GM21423 (cell line): ENCODE results near the gene TCN2.
"Not testable (repeated sequence)": the region's sequence is repeated elsewhere in the genome, so short reads cannot be mapped to it uniquely, and the experiment has no call there.

ENCODE experiments used
- ATAC-seq: cut with Tn5 transposase; IDR thresholded peaks from one replicate; pipeline ENCODE4 v1.9.1; 2021; ENCODE audit warnings: mild to moderate bottlenecking, moderate library complexity; ENCODE audit not compliant: unreplicated experiment

Gene TCN2

DNA sequence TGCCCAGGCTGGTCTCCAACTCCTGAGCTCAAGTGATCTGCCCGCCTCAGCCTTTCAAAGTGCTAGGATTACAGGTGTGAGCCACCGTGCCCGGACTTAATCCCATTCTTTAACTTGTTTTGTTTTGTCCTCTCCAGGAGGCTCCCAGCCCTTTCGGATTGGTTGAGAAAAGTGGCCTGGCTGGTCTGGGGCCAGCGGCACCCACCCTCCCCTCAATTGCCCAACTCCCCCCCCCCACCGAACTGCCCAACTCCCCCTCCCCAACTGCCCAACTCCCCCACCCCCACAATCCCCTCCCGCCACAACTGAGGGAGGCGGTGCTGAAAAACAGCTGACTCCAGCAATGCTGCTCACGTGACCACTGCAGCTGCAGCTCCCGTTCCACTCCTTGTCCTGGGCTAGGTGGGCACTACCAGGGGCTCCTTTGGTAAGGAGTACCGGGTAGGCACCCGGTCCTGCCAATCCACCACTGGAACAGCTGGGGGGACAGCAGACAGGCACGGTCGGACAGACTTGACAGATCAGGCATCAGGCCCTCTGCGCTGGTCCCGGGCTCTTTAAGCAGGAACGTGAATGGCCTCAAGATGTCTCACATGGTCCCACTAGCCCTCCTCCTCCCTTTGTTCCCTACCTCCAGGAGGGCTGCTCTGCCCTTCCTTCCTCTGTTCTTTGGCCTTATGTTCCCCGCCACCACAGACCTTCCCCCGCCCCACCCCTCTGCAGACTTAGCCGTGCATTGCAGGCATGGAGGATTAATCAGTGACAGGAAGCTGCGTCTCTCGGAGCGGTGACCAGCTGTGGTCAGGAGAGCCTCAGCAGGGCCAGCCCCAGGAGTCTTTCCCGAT is at the start of gene TCN2:
TCN2 (plus strand) TSS at position 720 of the 845 bp plus-strand sequence. CDS start 158 bp downstream, outside the sequence.
- ATAC-seq, result peak; percentile 59

DNA sequence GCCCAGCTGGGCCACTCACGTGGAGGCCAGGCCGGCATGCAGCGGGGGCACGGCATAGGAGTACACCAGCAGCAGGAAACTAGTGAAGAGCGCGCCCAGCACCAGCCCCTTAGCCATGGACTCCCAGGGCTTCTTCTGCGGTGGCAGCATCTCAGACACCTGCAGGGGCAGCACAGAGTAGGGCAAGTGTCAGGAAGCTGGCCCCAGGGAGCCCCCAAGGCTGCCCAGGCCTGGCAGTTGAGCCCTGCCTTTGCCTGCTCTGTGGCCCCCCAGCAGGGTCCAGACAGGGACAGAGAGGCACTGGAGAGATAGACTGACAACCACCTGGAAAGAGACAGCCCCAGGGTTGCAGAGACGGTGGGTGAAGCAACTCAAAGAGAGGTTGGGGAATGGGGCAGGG is 49.7 kb upstream of the TCN2 start:
- ATAC-seq, result no peak

DNA sequence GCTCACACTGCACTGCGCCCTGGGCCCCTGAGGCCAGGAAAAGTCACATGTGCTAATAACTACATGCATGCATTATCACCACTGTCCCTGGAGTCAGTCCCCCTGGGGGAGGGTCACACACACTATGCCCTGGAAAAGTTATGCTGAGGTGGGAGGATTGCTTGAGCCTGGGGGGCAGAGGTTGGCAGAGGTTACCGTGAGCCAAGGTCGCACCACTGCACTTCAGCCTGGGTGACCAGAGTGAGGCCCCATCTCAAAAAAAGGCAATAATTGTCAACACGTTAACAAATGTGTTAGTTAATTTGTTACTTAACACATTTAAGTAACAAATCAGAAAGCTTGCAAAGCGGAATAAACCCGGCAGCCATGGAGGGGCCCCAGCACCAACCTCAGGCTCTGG is 47.1 kb upstream of the TCN2 start:
- no peak for ATAC-seq

DNA sequence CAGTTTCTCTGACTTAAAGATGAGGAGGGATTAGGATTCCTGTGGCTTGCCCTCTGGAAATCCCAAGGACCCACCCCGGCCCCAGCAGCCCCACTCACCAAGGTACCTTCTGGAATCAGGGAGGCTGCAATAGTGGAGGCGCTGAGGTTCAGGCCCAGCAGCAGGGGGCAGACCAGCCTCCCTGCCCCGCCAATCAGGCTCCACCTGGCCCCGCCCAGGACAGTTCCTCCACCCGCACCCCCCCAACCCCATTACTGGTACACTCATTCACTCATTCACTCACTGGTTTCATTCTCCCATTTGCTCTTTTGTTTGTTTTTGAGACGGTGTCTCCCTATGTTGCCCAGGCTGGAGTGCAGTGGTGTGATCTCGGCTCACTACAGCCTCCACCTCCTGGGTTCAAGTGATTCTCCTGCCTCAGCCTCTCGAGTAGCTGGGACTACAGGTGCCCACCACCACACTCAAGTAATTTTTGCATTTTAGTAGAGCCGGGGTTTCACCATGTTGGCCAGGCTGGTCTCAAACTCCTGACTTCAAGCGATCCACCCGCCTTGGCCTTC is 46.3 kb upstream of the TCN2 start:
- ATAC-seq, result not testable (repeated sequence)

DNA sequence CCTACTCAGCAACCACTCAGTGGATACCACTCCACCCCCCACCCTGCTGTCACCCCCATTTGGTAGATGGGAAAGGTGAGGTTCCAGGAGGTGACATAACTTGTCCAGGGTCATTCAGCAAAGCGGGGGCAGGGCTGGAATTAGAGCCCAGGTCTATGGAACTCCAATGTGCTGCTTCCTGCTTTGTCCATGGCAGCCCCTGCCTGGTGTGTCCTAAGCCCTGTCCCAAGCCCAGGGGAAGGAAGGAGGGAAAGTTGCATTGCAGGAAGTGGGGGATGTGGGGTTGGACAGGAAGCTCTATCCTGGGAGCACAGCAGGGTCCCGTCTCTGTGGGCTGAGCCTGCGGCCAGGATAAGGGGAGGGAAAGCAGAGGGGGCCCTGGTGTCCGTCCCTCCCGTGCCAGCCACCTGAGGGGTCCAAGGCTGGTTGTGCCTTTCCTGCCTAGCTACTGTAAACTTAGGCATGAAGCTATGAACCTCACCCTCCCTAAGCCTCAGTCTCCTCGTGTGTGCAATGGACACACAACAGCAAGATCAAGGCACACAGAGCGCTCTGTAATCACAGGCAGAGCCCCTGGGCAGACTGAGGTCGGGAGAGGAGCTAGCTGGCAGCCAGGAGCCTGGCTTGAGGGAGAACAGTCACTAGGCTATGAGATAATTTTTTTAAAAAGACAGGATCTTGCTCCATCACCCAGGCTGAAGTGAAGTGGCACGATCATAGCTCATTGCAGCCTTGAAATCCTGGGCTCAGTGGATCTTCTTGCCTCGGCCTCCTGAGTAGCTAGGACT is 45.4 kb upstream of the TCN2 start:
- no peak for ATAC-seq

DNA sequence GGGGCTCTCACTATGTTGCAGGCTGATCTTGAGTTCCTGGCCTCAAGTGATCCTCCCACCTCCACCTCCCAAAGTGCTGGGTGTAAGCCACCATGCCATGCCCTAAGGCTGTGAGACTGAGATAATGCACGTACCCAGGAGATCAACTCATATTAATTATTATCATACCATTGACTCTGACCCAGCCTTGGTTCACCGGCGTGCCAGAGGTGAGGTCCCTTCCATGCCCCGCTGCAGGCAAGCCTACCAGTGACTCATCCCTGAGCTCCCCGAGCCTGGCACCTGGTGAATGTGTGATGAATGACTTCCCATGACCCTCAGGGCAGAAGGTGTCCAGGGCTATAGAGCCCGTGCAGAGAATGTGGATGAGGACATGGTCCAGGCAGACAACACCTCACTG is 44.6 kb upstream of the TCN2 start:
- ATAC-seq, result no peak

DNA sequence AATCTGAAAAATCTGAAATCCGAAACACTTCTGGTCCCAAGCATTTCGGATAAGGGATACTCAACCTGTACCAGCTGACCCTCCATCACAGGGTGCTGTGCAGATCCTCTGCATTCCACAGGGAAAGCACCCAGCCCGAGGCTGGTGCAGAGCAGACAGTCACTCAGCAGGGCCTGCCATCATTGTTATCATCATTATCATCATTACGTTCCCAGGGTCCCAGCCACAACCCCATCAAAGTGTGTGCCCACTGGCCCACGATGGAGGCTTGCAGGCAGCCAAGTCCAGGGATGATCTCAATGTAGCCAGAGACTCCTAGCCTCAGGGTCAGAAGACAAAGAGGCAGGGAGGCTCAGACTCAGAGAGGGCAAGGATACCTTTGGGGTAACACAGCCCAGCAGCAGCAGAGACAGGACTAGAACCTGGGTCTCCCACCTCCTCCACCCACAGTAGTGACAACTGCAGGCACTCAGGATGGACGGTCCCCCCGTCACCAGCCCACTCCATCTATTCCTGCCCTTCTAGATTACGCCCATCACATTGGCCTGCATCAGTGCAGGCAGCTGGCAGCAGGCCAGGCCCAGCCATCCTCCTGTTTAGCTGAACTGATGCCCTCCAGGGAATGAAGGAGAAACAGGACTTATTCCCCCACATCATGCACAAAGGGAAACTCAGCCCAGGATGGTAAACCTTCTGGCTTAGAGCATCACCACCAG is 42.8 kb upstream of the TCN2 start:
- ATAC-seq, result no peak

DNA sequence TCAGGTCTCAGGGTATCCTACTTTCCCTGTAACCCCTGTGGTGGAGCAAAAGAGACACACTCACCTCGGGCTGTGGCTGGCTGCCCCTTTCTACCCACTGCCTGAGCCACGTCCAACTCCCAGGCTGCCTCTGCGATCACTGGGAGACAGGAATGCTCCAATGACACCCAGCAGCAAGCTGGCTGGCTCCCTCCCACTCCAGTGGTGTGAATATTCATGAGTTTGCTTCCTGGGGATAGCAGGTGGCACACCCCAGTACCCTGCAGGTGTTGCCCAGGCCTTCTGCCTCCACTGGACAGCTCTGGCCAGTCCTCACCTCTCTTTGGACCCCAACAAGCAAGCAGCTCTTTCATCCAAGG is 42.2 kb upstream of the TCN2 start:
- ATAC-seq, result no peak

DNA sequence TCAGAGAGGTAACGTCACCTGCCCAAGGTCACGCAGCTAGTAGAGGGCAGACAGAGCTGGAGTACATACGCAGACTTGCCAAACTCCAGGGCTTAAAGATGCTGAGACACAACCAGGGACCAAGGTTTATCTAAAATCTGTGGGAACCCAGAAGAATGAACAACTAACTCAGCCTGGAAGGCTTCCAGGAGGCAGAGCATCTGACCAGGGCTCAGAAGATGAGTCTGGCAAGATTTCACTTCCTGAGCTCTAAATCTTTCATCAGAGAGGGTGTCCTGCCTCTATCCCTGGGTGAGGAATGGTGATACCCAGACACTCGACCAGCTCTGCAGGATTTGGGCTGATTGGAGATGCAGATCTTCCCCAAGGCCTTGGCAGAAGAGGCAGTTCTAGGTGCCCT is 41.6 kb upstream of the TCN2 start:
- ATAC-seq, result no peak

DNA sequence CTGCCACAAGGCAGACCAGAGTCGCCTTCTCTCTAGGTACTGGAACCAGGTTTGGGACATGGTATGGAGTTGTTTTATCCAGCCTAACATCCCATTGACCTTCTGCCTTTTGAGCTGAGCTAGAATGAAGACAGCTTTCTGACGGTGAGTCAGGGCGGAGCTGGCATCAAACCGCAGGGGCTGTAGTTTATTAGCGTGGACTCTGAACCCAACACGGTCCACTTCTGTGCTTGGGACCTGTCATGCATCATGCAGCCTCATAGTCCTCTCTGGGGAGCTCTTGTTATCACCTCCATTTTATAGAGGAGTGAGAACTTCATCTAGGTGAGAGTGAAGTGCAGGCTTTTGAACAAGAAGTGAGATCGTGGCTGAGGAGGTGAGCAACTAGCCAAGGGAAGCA is 40.8 kb upstream of the TCN2 start:
- ATAC-seq, result no peak

DNA sequence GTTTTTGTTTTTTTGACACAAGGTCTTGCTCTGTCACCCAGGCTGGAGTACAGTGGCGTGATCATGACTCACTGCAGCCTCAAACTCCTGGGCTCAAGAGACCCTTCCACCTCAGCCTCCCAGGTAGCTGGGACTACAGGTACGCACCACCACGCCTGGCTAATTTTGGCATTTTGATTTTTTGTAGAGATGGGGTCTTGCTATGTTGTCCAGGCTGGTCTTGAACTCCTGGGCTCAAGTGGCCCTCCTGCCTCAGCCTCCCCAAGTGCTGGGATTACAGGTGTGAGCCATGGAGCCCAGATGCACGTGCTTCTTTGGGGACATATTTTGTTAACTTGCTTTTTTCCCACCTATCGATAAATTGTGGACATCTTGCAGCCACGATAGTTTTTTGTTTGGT is 39.7 kb upstream of the TCN2 start:
- not testable (repeated sequence) for ATAC-seq

DNA sequence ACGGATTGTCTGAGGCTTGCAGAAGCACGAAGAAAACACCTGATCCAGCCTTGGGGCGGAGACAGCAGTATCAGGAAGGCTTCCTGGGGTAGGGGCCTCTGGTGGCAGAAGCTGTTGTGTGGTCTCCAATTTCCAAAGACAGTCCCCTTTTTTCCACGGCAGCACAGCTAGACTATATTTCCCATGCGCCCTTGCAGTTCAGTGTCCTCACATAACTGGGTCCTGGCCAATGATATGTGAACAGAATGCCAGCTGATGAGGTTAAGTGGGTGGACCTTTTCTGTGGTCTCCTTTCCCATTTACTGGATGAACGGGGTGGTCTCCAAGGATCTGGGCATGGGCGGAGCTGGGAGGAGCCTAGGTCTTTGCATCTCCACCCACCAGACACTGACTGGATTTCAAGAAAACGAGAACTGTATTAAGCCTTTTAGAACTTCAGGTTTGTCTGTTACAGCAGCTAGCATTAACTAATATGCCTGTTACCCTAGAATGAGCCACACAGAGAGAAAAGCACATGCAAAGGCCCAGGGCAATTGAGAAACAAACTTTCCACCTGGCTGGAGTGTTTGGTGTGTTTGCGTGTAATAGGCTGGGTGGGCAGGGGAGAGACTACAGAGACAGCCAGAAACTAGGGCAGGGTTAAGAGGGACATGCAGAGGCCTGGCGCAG is 38.7 kb upstream of the TCN2 start:
- ATAC-seq, result no peak

DNA sequence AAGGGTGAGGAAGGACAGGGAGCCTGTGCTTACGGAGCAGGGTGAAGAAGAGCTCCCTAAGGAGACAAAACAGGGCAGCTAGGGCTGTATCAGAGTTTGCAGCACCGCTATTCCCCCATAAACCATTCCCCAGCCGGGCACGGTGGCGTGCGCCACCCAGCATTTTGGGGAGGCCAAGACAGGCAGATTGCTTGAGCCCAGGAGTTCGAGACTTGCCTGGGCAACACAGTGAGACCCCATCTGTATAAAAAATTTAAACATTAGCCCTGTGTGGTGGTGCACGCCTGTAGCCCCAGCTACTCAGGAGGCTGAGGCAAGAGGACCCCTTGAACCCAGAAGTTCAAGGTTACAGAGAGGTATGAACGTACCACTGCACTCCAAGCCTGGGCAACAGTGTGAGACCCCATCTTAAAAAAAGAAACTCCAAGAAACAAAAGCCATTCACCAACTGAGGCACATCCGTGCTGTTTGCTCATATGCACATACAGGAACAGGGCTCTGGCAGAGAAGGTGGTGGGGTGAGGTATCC is 37.2 kb upstream of the TCN2 start:
- ATAC-seq, result no peak

DNA sequence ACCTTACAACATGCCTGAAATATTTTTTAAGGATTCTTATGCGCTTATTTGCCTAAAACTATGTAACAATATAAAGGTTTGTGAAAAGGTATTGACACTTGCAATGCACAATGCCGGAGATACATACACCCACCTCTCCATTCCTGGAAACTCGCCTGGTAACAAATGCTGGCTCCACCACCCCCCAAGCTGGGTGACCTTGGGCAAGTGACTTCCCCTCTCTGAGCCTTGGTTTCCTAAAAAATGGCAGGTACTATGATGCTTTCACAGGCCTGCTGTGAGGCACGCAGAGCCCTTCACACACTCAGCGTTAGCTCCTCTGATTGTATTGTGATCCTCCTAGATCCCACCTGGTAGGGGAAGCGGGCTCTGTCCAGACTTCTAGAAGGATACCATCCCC is 34.8 kb upstream of the TCN2 start:
- ATAC-seq, result no peak

DNA sequence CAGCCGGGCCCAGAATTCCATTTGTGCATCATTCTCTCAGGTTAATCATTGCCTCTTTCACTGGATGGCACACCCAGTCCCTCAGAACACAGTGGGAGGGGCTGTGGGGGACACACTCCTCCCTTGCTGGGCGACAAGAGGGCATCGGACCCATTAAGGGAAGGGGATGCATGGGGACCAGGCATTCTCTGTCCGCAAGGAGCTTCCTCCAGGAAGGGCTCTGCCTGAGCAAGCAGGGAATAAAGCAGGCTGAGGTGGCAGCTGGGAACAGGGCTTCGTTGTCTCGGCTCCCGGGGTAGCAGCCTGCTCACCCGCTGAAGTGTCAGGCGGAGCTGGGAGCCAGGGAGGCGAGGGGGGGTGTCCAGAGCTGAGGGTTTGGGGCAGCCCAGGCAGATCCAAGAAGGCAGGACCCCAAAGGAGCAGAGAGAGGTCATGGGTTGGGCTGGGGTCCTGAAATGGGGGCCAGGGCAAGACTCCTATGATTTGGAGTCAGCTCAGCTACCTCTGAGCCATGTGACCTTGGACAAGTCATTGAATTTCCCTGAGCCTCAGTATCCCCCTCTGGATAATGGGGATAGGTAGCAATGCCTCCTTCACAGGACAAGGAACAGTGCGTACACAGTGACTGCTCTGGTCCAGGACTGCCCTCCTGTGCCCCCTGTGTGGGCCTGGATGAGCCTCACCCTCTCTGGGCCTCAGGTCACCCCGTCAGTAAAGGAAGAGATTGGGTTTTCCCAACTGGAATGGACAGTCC is 34.0 kb upstream of the TCN2 start:
- no peak for ATAC-seq

DNA sequence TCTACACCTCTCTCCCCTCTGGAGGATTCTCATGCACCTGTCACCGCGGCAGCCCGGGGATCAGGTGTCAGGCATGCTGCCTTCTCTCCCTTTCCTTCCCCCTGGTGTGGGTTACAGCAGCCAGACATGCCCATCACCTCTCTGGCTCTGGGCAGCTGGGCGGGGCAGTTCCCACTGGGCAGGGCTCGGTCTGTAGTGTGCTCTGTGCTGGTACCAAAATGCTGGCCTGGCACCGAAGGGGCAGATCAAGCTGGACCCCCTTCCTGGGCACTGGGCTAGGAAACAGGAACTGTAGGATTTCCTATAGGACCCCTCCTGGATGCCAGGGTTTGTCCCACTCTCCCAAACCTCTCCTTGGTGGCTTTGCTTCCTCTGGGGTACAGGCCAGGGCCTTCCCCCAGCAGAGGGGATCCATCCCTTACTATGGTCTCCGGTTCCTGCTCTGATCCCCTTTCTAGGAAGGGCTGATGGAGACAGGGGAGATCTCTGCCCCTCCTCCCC is 33.3 kb upstream of the TCN2 start:
- no peak for ATAC-seq

DNA sequence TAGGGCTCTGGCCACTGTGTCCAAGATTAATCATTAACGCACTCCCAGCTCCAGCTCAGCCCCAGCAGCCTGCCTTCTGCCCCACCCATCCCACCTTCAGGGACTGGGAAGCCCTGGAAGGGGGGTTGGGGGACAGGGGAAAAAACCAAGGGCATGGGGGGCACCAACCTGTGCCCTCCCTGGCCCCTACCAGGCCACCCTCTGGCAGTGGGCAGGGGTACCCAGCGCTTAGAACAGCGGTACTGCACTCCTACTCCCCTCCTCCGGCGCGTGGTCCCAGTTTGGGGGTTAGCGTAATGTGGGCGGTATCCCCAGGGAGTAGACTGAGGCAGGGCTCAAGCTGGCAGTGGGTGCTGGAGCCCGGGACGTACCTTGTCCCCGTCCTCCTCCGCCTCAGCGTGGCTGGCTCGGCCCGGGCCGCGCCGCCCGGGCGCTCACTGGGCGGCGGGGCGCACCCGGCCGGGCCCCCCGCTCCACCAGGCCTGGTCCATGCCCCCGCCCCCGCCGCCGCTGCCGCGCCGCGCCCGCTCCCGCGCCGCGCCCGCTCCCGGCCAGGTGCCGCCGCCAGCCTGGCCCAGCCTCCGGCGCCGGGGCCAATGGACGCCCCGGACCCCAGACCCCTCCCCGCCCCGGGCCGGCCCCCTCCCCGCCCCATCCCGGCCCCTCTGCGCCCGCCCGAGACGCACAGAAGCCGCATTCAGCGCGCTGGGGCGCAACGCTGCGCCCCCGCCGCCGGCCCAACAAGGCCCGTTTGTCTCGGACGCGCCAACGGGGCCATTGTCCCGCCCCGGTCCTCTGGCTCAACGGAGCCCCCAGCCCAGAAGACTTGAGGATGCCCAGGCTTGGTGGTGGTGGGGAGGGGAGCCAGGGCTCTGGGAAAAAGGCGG is 32.6 kb upstream of the TCN2 start, which contains the start of gene GAL3ST1:
GAL3ST1 (minus strand) TSS at position 571 of the 887 bp plus-strand sequence. CDS start 17,273 bp downstream, outside the sequence.
- ATAC-seq, result no peak

DNA sequence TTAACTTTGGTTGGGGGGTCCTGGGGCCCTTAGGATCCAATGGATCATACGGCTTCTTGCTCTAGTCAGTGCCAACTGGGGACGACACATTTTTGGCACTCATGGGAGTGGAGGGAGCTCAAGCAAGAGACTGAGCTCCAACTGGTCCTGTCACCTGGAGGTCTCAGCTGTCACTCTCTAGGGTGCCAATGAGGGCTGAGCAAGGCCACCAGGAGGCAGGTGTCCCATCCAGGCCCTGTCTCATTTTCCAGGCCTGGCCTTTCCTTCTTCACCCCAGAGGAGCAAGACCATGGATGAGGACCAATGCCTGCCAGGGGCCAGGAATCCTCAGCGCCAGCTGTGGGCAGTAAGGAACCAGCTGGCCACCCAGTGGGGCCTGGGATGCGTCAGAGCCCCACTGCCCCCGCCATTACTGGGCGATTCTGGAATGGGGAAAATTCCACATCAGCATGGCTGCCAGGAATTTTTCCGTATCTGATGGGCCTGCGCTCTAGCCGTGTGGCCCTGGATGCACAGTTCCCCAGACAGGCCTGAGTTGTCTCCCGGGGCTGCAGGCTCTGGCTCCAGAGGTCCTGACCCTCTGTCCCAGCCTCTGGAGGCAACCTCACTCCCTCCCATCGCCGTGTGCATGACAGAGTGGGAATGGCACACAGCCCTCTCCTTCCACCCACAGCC is 31.8 kb upstream of the TCN2 start:
- ATAC-seq, result no peak
